Activated CD8-positive, alpha-beta memory T cell treated with anti-CD3 and anti-CD28 coated beads for 36 hours (primary cell): Measurements from ENCODE around the gene KLK14. TPM values are rescaled to one million over a fixed set of nuclear protein-coding genes. Genes with fewer than 3 reads are reported as not detected.

Experiments used
- CTCF ChIA-PET: fragments of 350-600 bp; sonication (Branson Sonifier 250); formaldehyde crosslinking; loops from one replicate; lab custom pipeline; 2021; ENCODE audit warnings: antibody characterized with exemption; lab: Charles Lee
- POLR2A ChIA-PET: fragments of 350-600 bp; sonication (Branson Sonifier 250); formaldehyde crosslinking; loops from one replicate; lab custom pipeline; 2021; ENCODE audit warnings: antibody characterized with exemption; lab: Charles Lee
- total RNA-seq, 2 experiments: library from RNA; stranded (reverse); gene quantifications; one replicate each; pipeline ENCODE4 v1.2.3, GENCODE V29; 2021

The KLK14 gene
- total RNA-seq, 2 experiments from 2014 or later, result 0.21 to 0.57 TPM

DNA sequence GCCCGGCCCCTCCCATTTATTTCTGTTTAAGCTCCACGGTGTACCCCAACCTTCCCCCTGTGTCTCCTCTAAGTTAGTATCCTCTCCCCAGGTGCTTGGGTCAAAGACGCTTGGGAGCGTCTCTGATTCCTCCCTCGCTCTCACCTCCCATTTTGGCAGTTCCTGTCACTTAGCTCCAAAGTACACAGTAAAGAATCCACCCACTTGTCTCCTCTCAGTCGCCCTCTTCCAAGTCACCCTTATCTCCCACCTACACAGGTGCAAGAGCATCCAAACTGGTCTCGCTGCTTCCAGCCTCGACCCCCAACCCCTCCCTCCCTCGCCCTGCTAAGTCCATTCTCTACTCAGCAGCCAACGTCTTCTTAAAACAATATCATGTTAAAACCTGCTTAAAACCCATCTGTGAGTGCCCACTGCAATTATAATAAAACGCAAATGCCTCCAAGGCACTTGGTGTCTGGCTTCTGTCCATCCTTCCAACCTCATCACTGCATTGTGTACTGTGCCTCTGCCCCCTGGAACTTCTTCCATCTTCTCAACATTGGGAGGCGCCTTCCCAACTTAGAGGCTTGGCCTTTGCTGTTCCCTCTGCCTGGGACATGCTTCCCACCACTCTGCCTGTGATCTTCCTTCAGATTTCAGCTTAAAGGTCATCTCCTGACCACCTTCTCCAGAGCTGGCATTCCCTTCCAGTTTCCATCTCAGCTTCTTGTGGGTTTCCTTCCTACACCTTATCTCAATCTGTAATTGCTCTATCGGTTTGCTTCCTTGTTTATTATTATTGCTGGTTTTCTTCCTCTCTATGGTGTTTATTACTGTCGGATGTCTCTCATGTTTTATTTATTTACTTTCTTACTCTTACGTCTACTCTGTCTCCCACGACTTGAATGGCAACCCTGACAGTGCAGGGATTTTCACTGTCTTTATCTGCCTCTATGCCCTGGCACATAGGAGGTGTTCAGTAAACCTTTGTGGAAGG, 9.5 kb upstream of the KLK14 start:
- POLR2A ChIA-PET, result no interaction called here

GRCh38 chr19:51091126-51091525, 8.4 kb upstream of the KLK14 start:
- POLR2A ChIA-PET, result no interaction called here
- CTCF ChIA-PET, result no interaction called here

More for the DNA sequence above, 9.5 kb upstream of the KLK14 start:
- CTCF ChIA-PET, result no interaction called here

DNA sequence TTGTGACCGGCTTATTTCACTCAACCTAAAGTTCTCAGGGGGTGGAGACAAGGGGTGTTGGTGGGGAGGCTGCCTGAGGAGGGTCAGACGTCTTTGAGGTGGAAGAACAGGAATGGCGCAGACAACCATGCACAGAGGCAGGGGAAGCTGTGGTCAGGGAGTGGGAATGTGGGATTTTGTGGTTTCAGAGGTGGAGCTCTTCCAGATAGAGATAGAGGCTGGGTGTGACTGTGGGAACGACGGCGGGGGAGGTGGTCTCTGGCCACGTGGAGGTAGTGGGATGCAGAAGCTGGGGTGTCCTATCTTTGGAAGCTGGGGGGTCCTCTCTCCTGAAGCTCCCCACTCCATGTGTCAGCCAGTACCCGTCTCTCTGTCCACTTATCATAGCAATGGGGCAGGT, 7.8 kb upstream of the KLK14 start:
- ChIA-PET CTCF (no interaction called here), POLR2A (no interaction called here)

DNA sequence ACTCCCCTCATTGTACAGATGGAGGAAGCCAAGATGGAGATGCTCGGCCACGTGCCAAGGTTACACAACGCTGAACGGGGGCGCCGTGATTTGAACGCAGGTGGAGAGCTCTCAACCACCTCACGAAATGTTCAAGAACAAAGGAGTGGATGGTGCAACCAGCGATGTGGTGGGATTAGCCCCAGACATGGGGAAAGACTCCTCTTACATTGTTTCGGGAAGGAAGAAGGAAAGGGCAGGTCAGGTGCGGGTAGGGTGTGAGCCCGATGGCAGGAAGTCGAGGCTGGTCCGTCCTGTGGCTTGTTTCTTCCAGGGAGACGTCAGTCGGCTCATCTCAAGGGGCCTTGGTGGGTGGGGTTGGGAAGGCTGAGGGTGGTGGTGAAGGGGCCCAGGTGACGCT, 7.1 kb upstream of the KLK14 start:
- POLR2A ChIA-PET, result no interaction called here

GRCh38 chr19:51086153-51086850, 3.6 kb upstream of the KLK14 start:
- ChIA-PET CTCF (no interaction called here), POLR2A (no interaction called here)

More for the DNA sequence above, 7.1 kb upstream of the KLK14 start:
- CTCF ChIA-PET, result no interaction called here

GRCh38 chr19:51084505-51084904, 1.8 kb upstream of the KLK14 start:
- ChIA-PET CTCF (interaction anchor here (0.5 kb wide), 1 partner anchor 153 kb away, joined by 3 read pairs; no protein-coding TSS in a partner anchor), POLR2A (no interaction called here)

DNA sequence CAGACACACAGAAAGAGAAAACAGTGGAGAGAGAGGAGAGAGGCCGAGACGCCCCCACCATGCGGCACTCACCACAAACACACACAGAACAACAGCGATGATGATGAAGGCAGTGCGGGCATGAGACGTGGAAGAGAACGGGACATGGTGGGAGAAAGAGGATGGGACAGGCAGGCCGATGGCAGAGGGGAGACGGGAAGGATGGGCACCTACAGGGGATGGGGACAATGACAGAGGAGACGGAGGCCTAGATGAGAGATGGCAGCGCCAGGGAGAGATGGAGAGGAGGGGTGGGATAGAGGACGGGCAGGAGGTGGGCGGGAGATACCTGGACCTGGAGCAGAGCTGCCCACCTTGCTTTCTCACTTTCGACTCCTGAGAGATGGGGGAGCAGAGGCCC, 1.1 kb upstream of the KLK14 start:
- ChIA-PET CTCF (no interaction called here), POLR2A (no interaction called here)

GRCh38 chr19:51083181-51083580, 494 bp upstream of the KLK14 start:
- ChIA-PET POLR2A (no interaction called here), CTCF (no interaction called here)

- POLR2A ChIA-PET, result no interaction called here
- CTCF ChIA-PET, result no interaction called here
These were observed 1.2 kb downstream of the KLK14 start for GRCh38 chr19:51081476-51081875.

GRCh38 chr19:51079481-51080110, 3.1 kb downstream of the KLK14 start:
- CTCF ChIA-PET, result no interaction called here
- POLR2A ChIA-PET, result no interaction called here

- ChIA-PET POLR2A (no interaction called here), CTCF (no interaction called here)
These were observed 4.0 kb downstream of the KLK14 start for GRCh38 chr19:51078731-51079130.

DNA sequence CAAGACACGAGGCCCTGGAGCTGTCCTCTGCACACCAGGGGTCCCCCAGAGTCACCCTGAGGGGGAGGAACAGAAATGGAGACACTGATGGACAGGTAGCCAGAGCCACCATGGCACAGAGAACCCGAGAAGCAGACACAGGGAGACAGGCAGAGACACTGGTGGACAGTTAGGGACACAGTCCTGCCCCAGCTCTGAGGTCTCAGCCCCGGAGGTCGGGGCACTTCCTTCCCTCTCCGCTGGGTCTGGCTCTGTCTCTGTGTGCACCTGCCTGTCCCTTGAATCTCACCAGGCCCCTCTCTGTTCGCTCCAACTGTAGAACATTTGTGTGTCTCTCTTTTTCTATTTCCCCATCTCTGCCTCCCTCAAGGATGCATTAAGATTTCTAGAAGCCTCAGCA, 4.6 kb downstream of the KLK14 start:
- ChIA-PET POLR2A (no interaction called here), CTCF (interaction anchor here (0.6 kb wide), 1 partner anchor 1472 kb away, joined by 3 read pairs; no protein-coding TSS in a partner anchor)

GRCh38 chr19:51076631-51077213, 6.0 kb downstream of the KLK14 start:
- POLR2A ChIA-PET, result no interaction called here

DNA sequence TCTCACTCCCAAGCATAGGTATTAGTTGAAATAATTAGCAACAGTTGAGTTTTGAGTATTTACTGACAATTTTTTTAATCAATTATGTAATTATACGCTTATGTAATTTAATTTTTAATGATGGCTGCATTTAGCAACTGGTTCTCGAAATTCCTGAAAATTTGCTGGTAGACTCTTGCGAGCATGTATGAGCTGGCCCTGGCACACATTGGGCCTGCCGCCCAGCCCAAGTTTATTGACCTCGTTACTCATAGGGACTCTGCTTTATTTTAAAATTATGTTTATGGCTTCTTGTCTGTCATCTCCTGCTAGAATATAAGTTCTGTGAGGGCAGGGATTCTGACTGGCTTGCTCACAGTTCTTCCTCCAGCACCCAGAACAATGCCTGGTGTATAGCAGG, 6.7 kb downstream of the KLK14 start:
- ChIA-PET POLR2A (no interaction called here), CTCF (no interaction called here)

More at GRCh38 chr19:51076631-51077213, 6.0 kb downstream of the KLK14 start:
- CTCF ChIA-PET, result interaction anchor here (0.8 kb wide), 1 partner anchor 18 kb away, joined by 3 read pairs; no protein-coding TSS in a partner anchor

- ChIA-PET POLR2A (no interaction called here), CTCF (interaction anchor here (0.6 to 0.8 kb wide), 2 partner anchors 169 to 227 kb away, joined by 3 to 4 read pairs; no protein-coding TSS in a partner anchor)
These were observed 11.6 kb downstream of the KLK14 start for GRCh38 chr19:51071095-51071405.

DNA sequence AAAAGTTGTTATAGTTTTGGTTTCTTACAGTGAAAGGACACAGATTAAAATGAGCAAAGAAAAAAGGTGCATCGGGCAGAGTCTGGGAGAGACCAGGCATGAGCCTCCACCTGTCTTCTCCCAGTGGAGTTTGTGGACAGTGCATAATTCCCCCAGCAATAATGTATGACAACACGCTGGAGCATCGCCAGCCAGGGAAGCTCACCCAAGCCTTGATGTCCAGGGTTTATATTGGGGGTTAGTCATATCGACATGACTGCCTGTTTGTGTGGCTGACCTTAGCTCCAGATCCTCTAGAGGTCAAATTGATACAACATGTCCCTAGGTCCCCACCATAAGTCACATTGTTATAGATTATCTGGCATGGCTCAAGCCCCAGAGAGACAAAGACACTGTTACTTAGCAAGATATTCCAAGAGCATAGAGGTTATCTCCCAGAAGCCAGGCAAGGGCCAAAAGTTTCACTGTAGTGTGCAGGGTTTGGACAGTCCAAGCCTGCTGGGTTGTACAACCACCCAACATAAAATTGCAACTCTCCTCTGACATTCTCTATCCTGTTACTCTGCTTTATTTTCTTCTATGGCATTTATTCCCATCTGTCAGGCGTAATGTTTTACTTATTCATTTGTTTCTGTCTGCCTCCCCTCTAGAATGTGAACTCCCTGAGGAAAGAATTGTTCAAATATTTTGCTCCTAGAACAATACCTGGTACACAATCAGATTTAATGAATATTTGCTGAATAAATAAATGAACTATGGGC, 12.2 kb downstream of the KLK14 start:
- ChIA-PET POLR2A (no interaction called here), CTCF (interaction anchor here (0.6 to 0.8 kb wide), 2 partner anchors 169 to 226 kb away, joined by 3 to 4 read pairs; no protein-coding TSS in a partner anchor)

- CTCF ChIA-PET, result no interaction called here
- POLR2A ChIA-PET, result no interaction called here
These were observed 16.1 kb downstream of the KLK14 start for GRCh38 chr19:51066393-51067186.
